ENCODE results near the gene SCAMP2.

SCAMP2 gene

DNA sequence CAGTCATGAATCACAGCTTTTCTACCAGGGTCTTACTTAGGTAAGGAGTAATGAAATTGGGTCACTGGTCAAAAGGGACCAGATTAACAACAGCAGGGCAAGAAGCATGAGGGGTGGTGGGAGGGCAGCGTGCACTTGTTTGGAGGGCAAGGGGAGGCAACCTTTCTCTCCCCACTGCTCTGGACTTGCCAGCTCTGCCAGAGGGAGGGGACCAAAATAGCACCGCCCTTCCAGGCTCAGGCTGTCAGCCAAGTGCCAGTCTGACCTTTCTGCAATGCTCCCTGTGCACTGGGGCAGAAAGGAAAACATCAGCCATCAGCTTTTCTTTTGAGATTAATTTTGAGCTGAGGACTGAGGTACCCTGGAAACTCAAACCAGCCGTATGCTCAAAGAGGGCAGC lies 25.7 kb downstream of the SCAMP2 start:
- TF ChIP-seq MAX (IDR thresholded peaks at IDR 0.05): 0 out of 2 replicates have a peak, but pooled peaks have one; percentile 22
- peak; percentile 36 for TF ChIP-seq NFIC (IDR thresholded peaks at IDR 0.05)
- TF ChIP-seq EGR1 (IDR thresholded peaks at IDR 0.05): no peak

DNA sequence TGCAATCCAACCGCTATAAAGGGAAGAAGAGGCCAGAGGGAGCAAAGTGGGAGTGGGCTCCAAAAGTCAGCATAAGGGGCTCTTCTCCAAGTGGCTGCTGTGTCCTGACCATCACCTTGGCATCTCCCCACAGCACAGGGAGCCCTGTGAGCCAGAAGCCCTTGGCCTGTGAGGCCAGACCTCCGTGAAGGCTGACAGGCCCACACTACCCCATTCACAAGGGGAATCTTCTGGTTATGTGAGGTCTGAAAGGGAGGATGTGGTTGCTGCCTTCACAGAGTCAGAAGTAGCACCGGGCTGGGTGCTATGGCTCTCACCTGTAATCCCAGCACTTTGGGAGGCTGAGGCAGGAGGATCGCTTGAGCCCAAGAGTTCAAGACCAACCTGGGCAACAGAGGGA lies 27.6 kb downstream of the SCAMP2 start:
- TF ChIP-seq TAF1 (IDR thresholded peaks at IDR 0.05; ENCODE audit: low read depth) (no peak), EP300 (IDR thresholded peaks at IDR 0.05; ENCODE audit: borderline replicate concordance) (no peak), CEBPB (IDR thresholded peaks at IDR 0.05) (no peak), EGR1 (IDR thresholded peaks at IDR 0.05) (no peak), NFIC (IDR thresholded peaks at IDR 0.05) (no peak)
- TF ChIP-seq, protein P1, sequence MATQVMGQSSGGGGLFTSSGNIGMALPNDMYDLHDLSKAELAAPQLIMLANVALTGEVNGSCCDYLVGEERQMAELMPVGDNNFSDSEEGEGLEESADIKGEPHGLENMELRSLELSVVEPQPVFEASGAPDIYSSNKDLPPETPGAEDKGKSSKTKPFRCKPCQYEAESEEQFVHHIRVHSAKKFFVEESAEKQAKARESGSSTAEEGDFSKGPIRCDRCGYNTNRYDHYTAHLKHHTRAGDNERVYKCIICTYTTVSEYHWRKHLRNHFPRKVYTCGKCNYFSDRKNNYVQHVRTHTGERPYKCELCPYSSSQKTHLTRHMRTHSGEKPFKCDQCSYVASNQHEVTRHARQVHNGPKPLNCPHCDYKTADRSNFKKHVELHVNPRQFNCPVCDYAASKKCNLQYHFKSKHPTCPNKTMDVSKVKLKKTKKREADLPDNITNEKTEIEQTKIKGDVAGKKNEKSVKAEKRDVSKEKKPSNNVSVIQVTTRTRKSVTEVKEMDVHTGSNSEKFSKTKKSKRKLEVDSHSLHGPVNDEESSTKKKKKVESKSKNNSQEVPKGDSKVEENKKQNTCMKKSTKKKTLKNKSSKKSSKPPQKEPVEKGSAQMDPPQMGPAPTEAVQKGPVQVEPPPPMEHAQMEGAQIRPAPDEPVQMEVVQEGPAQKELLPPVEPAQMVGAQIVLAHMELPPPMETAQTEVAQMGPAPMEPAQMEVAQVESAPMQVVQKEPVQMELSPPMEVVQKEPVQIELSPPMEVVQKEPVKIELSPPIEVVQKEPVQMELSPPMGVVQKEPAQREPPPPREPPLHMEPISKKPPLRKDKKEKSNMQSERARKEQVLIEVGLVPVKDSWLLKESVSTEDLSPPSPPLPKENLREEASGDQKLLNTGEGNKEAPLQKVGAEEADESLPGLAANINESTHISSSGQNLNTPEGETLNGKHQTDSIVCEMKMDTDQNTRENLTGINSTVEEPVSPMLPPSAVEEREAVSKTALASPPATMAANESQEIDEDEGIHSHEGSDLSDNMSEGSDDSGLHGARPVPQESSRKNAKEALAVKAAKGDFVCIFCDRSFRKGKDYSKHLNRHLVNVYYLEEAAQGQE (IDR thresholded peaks at IDR 0.05; ENCODE audit: low read depth): no peak
- TF ChIP-seq, protein P2, sequence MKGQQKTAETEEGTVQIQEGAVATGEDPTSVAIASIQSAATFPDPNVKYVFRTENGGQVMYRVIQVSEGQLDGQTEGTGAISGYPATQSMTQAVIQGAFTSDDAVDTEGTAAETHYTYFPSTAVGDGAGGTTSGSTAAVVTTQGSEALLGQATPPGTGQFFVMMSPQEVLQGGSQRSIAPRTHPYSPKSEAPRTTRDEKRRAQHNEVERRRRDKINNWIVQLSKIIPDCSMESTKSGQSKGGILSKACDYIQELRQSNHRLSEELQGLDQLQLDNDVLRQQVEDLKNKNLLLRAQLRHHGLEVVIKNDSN (IDR thresholded peaks at IDR 0.05): no peak

GRCh38 chr15:74845208-74845568 lies 28.0 kb downstream of the SCAMP2 start:
- no peak for TF ChIP-seq YY1 (IDR thresholded peaks at IDR 0.05; ENCODE audit: low read depth)
- no peak for TF ChIP-seq CEBPB (IDR thresholded peaks at IDR 0.05)
- no peak for TF ChIP-seq FOXM1 (IDR thresholded peaks at IDR 0.05; ENCODE audit: borderline replicate concordance, low read depth)
- no peak for TF ChIP-seq TCF12 (IDR thresholded peaks at IDR 0.05; ENCODE audit: low read depth)
- TF ChIP-seq ZBTB7A (IDR thresholded peaks at IDR 0.05; ENCODE audit: low read depth): no peak
- TF ChIP-seq EP300 (IDR thresholded peaks at IDR 0.05; ENCODE audit: borderline replicate concordance): no peak
- TF ChIP-seq, protein P2 (IDR thresholded peaks at IDR 0.05): no peak
- no peak for TF ChIP-seq RAD21 (IDR thresholded peaks at IDR 0.05; ENCODE audit: low read depth)
- no peak for TF ChIP-seq TAF1 (IDR thresholded peaks at IDR 0.05; ENCODE audit: low read depth)
- no peak for TF ChIP-seq EGR1 (IDR thresholded peaks at IDR 0.05)
- no peak for TF ChIP-seq TEAD4 (IDR thresholded peaks at IDR 0.05)
- TF ChIP-seq NFIC (IDR thresholded peaks at IDR 0.05): no peak
- no peak for TF ChIP-seq MAX (IDR thresholded peaks at IDR 0.05)
- no peak for TF ChIP-seq CREB1 (IDR thresholded peaks at IDR 0.05; ENCODE audit: low read depth)
- TF ChIP-seq, protein P1 (IDR thresholded peaks at IDR 0.05; ENCODE audit: low read depth): no peak

DNA sequence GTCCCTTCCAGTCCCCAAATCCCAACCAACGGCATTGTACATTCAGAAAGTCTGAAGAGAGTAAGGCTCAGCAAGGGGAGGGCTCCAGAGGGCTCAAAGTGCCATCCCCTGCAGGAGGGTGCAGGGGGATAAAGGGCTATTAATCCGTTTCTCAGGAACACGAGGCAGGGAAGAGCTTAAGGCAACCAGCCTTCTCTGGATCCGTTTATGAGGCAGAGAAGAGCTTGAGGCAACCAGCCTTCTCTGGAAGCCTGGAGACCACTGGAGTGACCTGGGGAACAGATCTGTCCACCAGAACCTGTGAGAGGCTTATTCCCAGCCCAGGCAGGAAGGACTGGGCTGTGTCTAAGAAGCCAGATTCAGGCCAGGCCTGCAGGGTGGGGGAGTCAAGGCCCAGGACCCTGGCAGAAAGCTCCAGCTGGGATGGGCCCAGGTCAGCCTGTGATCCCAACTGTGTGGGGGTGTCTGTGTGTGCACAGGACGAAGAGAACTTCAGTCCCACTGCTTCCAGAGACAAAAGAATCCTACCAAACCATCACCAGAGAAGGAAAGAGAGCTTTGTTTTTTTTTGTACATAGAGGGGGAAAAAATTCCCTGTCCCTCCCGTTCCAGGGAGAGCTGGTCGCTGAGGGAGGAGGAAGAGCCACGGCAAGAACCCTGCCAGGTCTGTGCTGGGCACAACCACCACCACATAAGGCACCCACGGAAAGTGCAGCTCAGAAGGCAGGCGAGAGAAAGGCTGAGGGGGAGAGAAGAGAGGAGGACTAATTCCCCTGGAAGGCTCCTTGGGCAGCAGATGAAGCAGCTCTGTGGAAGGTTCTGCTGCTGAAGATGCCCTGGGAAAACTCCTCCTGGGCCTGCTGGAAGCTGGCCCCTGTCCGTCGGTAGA lies 28.6 kb downstream of the SCAMP2 start:
- TF ChIP-seq TCF12 (IDR thresholded peaks at IDR 0.05; ENCODE audit: low read depth): no peak
- TF ChIP-seq, protein P2 (IDR thresholded peaks at IDR 0.05): no peak
- TF ChIP-seq NFIC (IDR thresholded peaks at IDR 0.05): no peak
- TF ChIP-seq FOXM1 (IDR thresholded peaks at IDR 0.05; ENCODE audit: borderline replicate concordance, low read depth): no peak
- no peak for TF ChIP-seq TAF1 (IDR thresholded peaks at IDR 0.05; ENCODE audit: low read depth)
- no peak for TF ChIP-seq CEBPB (IDR thresholded peaks at IDR 0.05)
- TF ChIP-seq EGR1 (IDR thresholded peaks at IDR 0.05): no peak
- TF ChIP-seq TEAD4 (IDR thresholded peaks at IDR 0.05): no peak

- TF ChIP-seq MAX (IDR thresholded peaks at IDR 0.05): no peak
- TF ChIP-seq CEBPB (IDR thresholded peaks at IDR 0.05): no peak
- TF ChIP-seq NFIC (IDR thresholded peaks at IDR 0.05): no peak
- TF ChIP-seq TCF12 (IDR thresholded peaks at IDR 0.05; ENCODE audit: low read depth): no peak
- TF ChIP-seq, protein P1 (IDR thresholded peaks at IDR 0.05; ENCODE audit: low read depth): no peak
- TF ChIP-seq FOXM1 (IDR thresholded peaks at IDR 0.05; ENCODE audit: borderline replicate concordance, low read depth): no peak
- TF ChIP-seq, protein P2 (IDR thresholded peaks at IDR 0.05): no peak
- TF ChIP-seq ZBTB7A (IDR thresholded peaks at IDR 0.05; ENCODE audit: low read depth): no peak
- no peak for TF ChIP-seq TAF1 (IDR thresholded peaks at IDR 0.05; ENCODE audit: low read depth)
- no peak for TF ChIP-seq RAD21 (IDR thresholded peaks at IDR 0.05; ENCODE audit: low read depth)
These were observed 29.3 kb downstream of the SCAMP2 start for GRCh38 chr15:74843891-74844299.

Measured in Ishikawa (cell line).